HCT116 (cell line): Measurements from ENCODE around the gene ALK. TPM values are rescaled to one million over a fixed set of nuclear protein-coding genes. Genes with fewer than 3 reads are reported as not detected.

Source experiments
- ATAC-seq: fragments of 200-7000 bp; cut with Tn5 transposase; 2 replicates; pipeline ENCODE4 v1.9.1; 2020; ENCODE audit warnings: mild to moderate bottlenecking, moderate library complexity
- BruUV-seq: library from RNA; stranded (reverse); fragments of 400-500 nt; replicated peaks from 2 replicates; lab custom pipeline; 2021; lab: Mats Ljungman, UMichigan
- CTCF ChIA-PET: fragments of 300-600 bp; sonication (Branson Sonifier 250); formaldehyde crosslinking; loops from one replicate; lab custom pipeline; 2021; ENCODE audit warnings: antibody characterized with exemption; lab: Charles Lee
- POLR2A ChIA-PET: fragments of 300-600, 350-600 bp; sonication (Branson Sonifier 250); formaldehyde crosslinking; loops from one replicate; lab custom pipeline; 2021; ENCODE audit warnings: antibody characterized with exemption; lab: Charles Lee
- RAD21 ChIA-PET, 2 experiments: fragments of 300-600 bp; sonication (Branson Sonifier 250); formaldehyde crosslinking; loops; one replicate each; lab custom pipeline; 2023; ENCODE audit warnings: low total read pairs in 2 of 2; ENCODE audit not compliant: uncharacterized antibody in 2 of 2, unreplicated experiment in 2 of 2, low non-redundant PET in 1 of 2; lab: Charles Lee
- DNase-seq: peaks from one replicate; pipeline ENCODE4 v3.0.0-alpha.2; 2010; ENCODE audit warnings: low read depth, low spot score
- H2AFZ ChIP-seq: fragments of 200-600 bp; shearing (Covaris generic), sonication (generic); 2 replicates; pipeline ENCODE4 v1.6.1; 2017; ENCODE audit warnings: low read depth, mixed run types, mixed read lengths, antibody characterized with exemption, low read length; ENCODE audit not compliant: poor library complexity, severe bottlenecking
- H3K27ac ChIP-seq: 2 replicates; pipeline ENCODE4 v1.5.1; 2012; ENCODE audit warnings: low read depth, low read length
- H3K27me3 ChIP-seq: fragments of 200-600 bp; sonication (generic); 2 replicates; pipeline ENCODE4 v1.6.1; 2016; ENCODE audit warnings: mixed run types, low read length, mixed read lengths; ENCODE audit not compliant: insufficient read depth
- H3K36me3 ChIP-seq, 2 experiments: fragments of 200-500 bp in 1 of 2; fragments of 200-600 bp in 1 of 2; sonication (Bioruptor generic) in 1 of 2; sonication (generic) in 1 of 2; 2 replicates each; pipeline versions ENCODE4 v1.5.1 to v1.6.1; 2014 to 2016; ENCODE audit warnings: low read length in 2 of 2, inconsistent platforms in 1 of 2, mixed read lengths in 1 of 2, mixed run types in 1 of 2; ENCODE audit not compliant: insufficient read depth in 2 of 2, control insufficient read depth in 1 of 2
- H3K4me1 ChIP-seq, 2 experiments: fragments of 200-600 bp in 1 of 2; sonication (generic) in 1 of 2; 2 replicates each; pipeline versions ENCODE4 v1.5.1 to v1.6.1; 2012 to 2017; ENCODE audit warnings: low read length in 2 of 2, inconsistent platforms in 1 of 2, mild to moderate bottlenecking in 1 of 2, mixed read lengths in 1 of 2, mixed run types in 1 of 2, moderate library complexity in 1 of 2; ENCODE audit not compliant: insufficient read depth in 2 of 2, control insufficient read depth in 1 of 2
- H3K4me2 ChIP-seq: fragments of 200-600 bp; sonication (generic); 2 replicates; pipeline ENCODE4 v1.6.1; 2017; ENCODE audit warnings: mixed run types, low read length, mixed read lengths
- H3K4me3 ChIP-seq, 2 experiments: fragments of 200-600 bp in 1 of 2; sonication (generic) in 1 of 2; replicated peaks in 1 of 2; 2 replicates each; pipeline ENCODE4 v1.5.1; 2011 to 2016; ENCODE audit warnings: low read length in 2 of 2, control low read depth in 1 of 2, low read depth in 1 of 2, mild to moderate bottlenecking in 1 of 2, mixed read lengths in 1 of 2, mixed run types in 1 of 2
- H3K79me2 ChIP-seq: fragments of 200-600 bp; sonication (generic); 2 replicates; pipeline ENCODE4 v1.6.1; 2017; ENCODE audit warnings: mild to moderate bottlenecking, mixed run types, low read length, moderate library complexity, mixed read lengths; ENCODE audit not compliant: insufficient read depth
- H3K9ac ChIP-seq: fragments of 200-600 bp; sonication (generic); 2 replicates; pipeline ENCODE4 v1.6.1; 2016; ENCODE audit warnings: low read length, mixed read lengths
- H3K9me2 ChIP-seq: fragments of 200-600 bp; sonication (generic), shearing (Covaris generic); 2 replicates; pipeline ENCODE4 v1.6.1; 2017; ENCODE audit warnings: mixed run types, mild to moderate bottlenecking, moderate library complexity; ENCODE audit not compliant: insufficient read depth
- H3K9me3 ChIP-seq, 2 experiments: fragments of 200-500 bp in 1 of 2; fragments of 200-600 bp in 1 of 2; sonication (Bioruptor generic) in 1 of 2; sonication (generic) in 1 of 2; 2 replicates each; pipeline ENCODE4 v1.6.1; 2014 to 2017; ENCODE audit warnings: low read length in 2 of 2, mixed read lengths in 2 of 2, inconsistent platforms in 1 of 2, low read depth in 1 of 2, mild to moderate bottlenecking in 1 of 2, mixed run types in 1 of 2, moderate library complexity in 1 of 2; ENCODE audit not compliant: control insufficient read depth in 1 of 2, insufficient read depth in 1 of 2
- H4K20me1 ChIP-seq: fragments of 200-600 bp; sonication (generic), shearing (Covaris generic); 2 replicates; pipeline ENCODE4 v1.6.1; 2017; ENCODE audit warnings: mixed run types, mild to moderate bottlenecking, moderate library complexity; ENCODE audit not compliant: insufficient read depth
- CEBPB ChIP-seq: IDR thresholded peaks from 2 replicates; pipeline ENCODE4 v1.6.1; 2012; ENCODE audit warnings: low read depth
- EGR1 ChIP-seq: IDR thresholded peaks from 2 replicates; pipeline ENCODE4 v1.6.1; 2012; ENCODE audit warnings: low read depth
- ELF1 ChIP-seq: IDR thresholded peaks from 2 replicates; pipeline ENCODE4 v1.6.1; 2012; ENCODE audit warnings: low read depth, borderline replicate concordance
- EZH2phosphoT487 ChIP-seq: fragments of 200-600 bp; IDR thresholded peaks from 2 replicates; pipeline ENCODE4 v1.6.1; 2018; ENCODE audit warnings: antibody characterized with exemption, borderline replicate concordance
- FOSL1 ChIP-seq: IDR thresholded peaks from 2 replicates; pipeline ENCODE4 v1.6.1; 2012; ENCODE audit warnings: low read depth
- JUND ChIP-seq: IDR thresholded peaks from 2 replicates; pipeline ENCODE4 v1.6.1; 2012
- RAD21 ChIP-seq: IDR thresholded peaks from 2 replicates; pipeline ENCODE4 v1.6.1; 2012; ENCODE audit warnings: low read depth, mild to moderate bottlenecking
- SP1 ChIP-seq: IDR thresholded peaks from 2 replicates; pipeline ENCODE4 v1.6.1; 2012; ENCODE audit warnings: low read depth
- SRF ChIP-seq: IDR thresholded peaks from 2 replicates; pipeline ENCODE4 v1.6.1; 2012; ENCODE audit warnings: low read depth
- TCF7L2 ChIP-seq: IDR thresholded peaks from 2 replicates; pipeline ENCODE4 v1.7.0; 2011; ENCODE audit warnings: borderline replicate concordance, inconsistent platforms; ENCODE audit not compliant: insufficient read depth, insufficient read length; ENCODE audit errors: extremely low read depth
- ZFX ChIP-seq: fragments of 450-650 bp; IDR thresholded peaks from 2 replicates; pipeline ENCODE4 v1.6.1; 2017
- intact Hi-C: fragments of 100-400 bp; cut with micrococcal nuclease; formaldehyde crosslinking; loops from 2 replicates; pipeline ENCODE4 v1.10.0; 2022
- total RNA-seq: library from RNA; stranded (reverse); gene quantifications from one replicate; pipeline ENCODE4 v1.2.1, GENCODE V29; 2021; ENCODE audit not compliant: unreplicated experiment
- TF ChIP-seq, protein P1 (sequence below): IDR thresholded peaks from 2 replicates; pipeline ENCODE4 v1.6.1; 2012
- TF ChIP-seq, protein P2 (sequence below), 3 experiments: fragments of 200-600 bp in 1 of 3; sonication (generic) in 1 of 3; IDR thresholded peaks in 2 of 3; conservative IDR thresholded peaks in 1 of 3; 2 replicates each; pipeline ENCODE4 v1.5.1; 2012 to 2017; ENCODE audit warnings: low read depth in 2 of 3, low read length in 2 of 3, antibody characterized with exemption in 1 of 3, borderline replicate concordance in 1 of 3, control low read depth in 1 of 3, mild to moderate bottlenecking in 1 of 3, mixed read lengths in 1 of 3, mixed run types in 1 of 3, moderate library complexity in 1 of 3; ENCODE audit not compliant: insufficient read depth in 1 of 3

Gene ALK
- total RNA-seq, 1 experiment from 2014 or later: not detected

GRCh38 chr2:29263886-29264285, 657.5 kb downstream of the ALK start:
- no peaks in the 10 kb centered on the region for H4K20me1 ChIP-seq
- TF ChIP-seq FOSL1 (no peak), CEBPB (no peak), EZH2phosphoT487 (no peak), ZFX (no peak), SRF (no peak), TCF7L2 (no peak), ELF1 (no peak), JUND (no peak), EGR1 (no peak), SP1 (no peak), RAD21 (no peak)
- TF ChIP-seq, protein P1, sequence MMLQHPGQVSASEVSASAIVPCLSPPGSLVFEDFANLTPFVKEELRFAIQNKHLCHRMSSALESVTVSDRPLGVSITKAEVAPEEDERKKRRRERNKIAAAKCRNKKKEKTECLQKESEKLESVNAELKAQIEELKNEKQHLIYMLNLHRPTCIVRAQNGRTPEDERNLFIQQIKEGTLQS: no peak
- TF ChIP-seq, protein P2, sequence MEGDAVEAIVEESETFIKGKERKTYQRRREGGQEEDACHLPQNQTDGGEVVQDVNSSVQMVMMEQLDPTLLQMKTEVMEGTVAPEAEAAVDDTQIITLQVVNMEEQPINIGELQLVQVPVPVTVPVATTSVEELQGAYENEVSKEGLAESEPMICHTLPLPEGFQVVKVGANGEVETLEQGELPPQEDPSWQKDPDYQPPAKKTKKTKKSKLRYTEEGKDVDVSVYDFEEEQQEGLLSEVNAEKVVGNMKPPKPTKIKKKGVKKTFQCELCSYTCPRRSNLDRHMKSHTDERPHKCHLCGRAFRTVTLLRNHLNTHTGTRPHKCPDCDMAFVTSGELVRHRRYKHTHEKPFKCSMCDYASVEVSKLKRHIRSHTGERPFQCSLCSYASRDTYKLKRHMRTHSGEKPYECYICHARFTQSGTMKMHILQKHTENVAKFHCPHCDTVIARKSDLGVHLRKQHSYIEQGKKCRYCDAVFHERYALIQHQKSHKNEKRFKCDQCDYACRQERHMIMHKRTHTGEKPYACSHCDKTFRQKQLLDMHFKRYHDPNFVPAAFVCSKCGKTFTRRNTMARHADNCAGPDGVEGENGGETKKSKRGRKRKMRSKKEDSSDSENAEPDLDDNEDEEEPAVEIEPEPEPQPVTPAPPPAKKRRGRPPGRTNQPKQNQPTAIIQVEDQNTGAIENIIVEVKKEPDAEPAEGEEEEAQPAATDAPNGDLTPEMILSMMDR (IDR thresholded peaks at IDR 0.05 in 2 of 3, conservative IDR thresholded peaks at IDR 0.05 in 1 of 3; ENCODE audit: borderline replicate concordance in 1 of 3, insufficient read depth in 1 of 3, low read depth in 2 of 3, low read length in 2 of 3): no peak
- ATAC-seq: no peak
- no peak overlapping the region for H3K4me2 ChIP-seq
- no peak overlapping the region for H3K9ac ChIP-seq
- H3K4me3 ChIP-seq: no peak overlapping the region
- H3K9me2 ChIP-seq: no peaks in the 10 kb centered on the region
- peaks cover under 1% of the 10 kb centered on the region; the same call in 1 of the 2 replicates for H3K27me3 ChIP-seq
- BruUV-seq: no TSS peak
- intact Hi-C loops: no loop called here
- no peak overlapping the region for H2AFZ ChIP-seq
- no peak for DNase-seq
- no peaks in the 10 kb centered on the region for H3K36me3 ChIP-seq
- CTCF ChIA-PET: no interaction called here
- no peaks in the 10 kb centered on the region for H3K79me2 ChIP-seq
- H3K4me1 ChIP-seq: peaks cover 13 to 16% of the 10 kb centered on the region in 2 experiments
- H3K9me3 ChIP-seq: no peaks in the 10 kb centered on the region
- RAD21 ChIA-PET: no interaction called here
- H3K27ac ChIP-seq: no peak overlapping the region
- POLR2A ChIA-PET: no interaction called here
